GM12878 (cell line): ENCODE measurements around the gene L3MBTL1. TPM values are rescaled to one million over a fixed set of nuclear protein-coding genes. Genes with fewer than 3 reads are reported as not detected.
A peak's percentile ranks its signal among the peaks of the same experiment; 100 is the strongest.

ENCODE experiments used
- ATAC-seq: fragments of 200-7000 bp; cut with Tn5 transposase; 3 replicates; pipeline ENCODE4 v1.9.1; 2020; ENCODE audit warnings: mild to moderate bottlenecking, moderate library complexity
- BruUV-seq: library from RNA; stranded (reverse); fragments of 400-500 nt; replicated peaks from 2 replicates; lab custom pipeline; 2021; lab: Mats Ljungman, UMichigan
- CTCF ChIA-PET: fragments of 300-600 bp; sonication (Branson Sonifier 250); formaldehyde crosslinking; extraction: SDS; loops from one replicate; lab custom pipeline; 2021; ENCODE audit warnings: inconsistent platforms; lab: Yijun Ruan, JAX
- POLR2A ChIA-PET: fragments of 350-600 bp; formaldehyde crosslinking; extraction: SDS; loops from one replicate; lab custom pipeline; 2021; ENCODE audit warnings: inconsistent platforms; lab: Charles Lee
- RAD21 ChIA-PET: fragments of 300-600 bp; sonication (Branson Sonifier 250); formaldehyde crosslinking; loops from one replicate; lab custom pipeline; 2023; ENCODE audit warnings: antibody characterized with exemption; ENCODE audit not compliant: unreplicated experiment; lab: Charles Lee
- SMC1A ChIA-PET: fragments of 300-600 bp; sonication (Branson Sonifier 250); formaldehyde crosslinking; loops from one replicate; lab custom pipeline; 2023; ENCODE audit not compliant: unreplicated experiment, uncharacterized antibody; lab: Charles Lee
- DNase-seq: peaks from one replicate; pipeline ENCODE4 v3.0.0-alpha.2; 2011; ENCODE audit warnings: low read depth, low spot score
- FAIRE-seq: peaks from 3 replicates; lab custom pipeline; 2011; peaks lifted over from hg19 to GRCh38; lab: Jason Lieb, UNC
- H2AFZ ChIP-seq: 2 replicates; pipeline ENCODE4 v1.6.0; 2011; ENCODE audit warnings: low read depth, low read length, control low read depth; ENCODE audit not compliant: control insufficient read depth
- H3K27ac ChIP-seq: 2 replicates; pipeline ENCODE4 v1.5.1; 2011; ENCODE audit warnings: control low read depth; ENCODE audit not compliant: control insufficient read depth, insufficient read depth
- H3K27me3 ChIP-seq, 2 experiments: replicated peaks in 1 of 2; 2 replicates each; pipeline versions ENCODE4 v1.6.0 to v1.6.1; 2011; ENCODE audit warnings: low read length in 1 of 2; ENCODE audit not compliant: control insufficient read depth in 2 of 2, insufficient read depth in 2 of 2
- H3K36me3 ChIP-seq, 2 experiments: 2 replicates each; pipeline ENCODE4 v1.5.1; 2011; ENCODE audit warnings: low read length in 1 of 2; ENCODE audit not compliant: control insufficient read depth in 2 of 2, insufficient read depth in 2 of 2
- H3K4me1 ChIP-seq: 2 replicates; pipeline ENCODE4 v1.6.1; 2011; ENCODE audit warnings: mild to moderate bottlenecking, low read length, moderate library complexity, mixed read lengths; ENCODE audit not compliant: control insufficient read depth, insufficient read depth
- H3K4me2 ChIP-seq: 2 replicates; pipeline ENCODE4 v1.6.0; 2011; ENCODE audit warnings: control low read depth; ENCODE audit not compliant: control insufficient read depth, insufficient read depth
- H3K4me3 ChIP-seq: fragments of 200-600 bp; sonication (generic); 2 replicates; pipeline ENCODE4 v1.5.1; 2016
- H3K79me2 ChIP-seq: 2 replicates; pipeline ENCODE4 v1.6.0; 2011; ENCODE audit warnings: low read length; ENCODE audit not compliant: control insufficient read depth, insufficient read depth
- H3K9ac ChIP-seq: 2 replicates; pipeline ENCODE4 v1.8.0; 2011; ENCODE audit warnings: low read length, control low read depth, mixed read lengths; ENCODE audit not compliant: control insufficient read depth, insufficient read depth
- H3K9me3 ChIP-seq: replicated peaks from 3 replicates; pipeline ENCODE4 v1.5.1; 2011; ENCODE audit warnings: mild to moderate bottlenecking, low read length; ENCODE audit not compliant: control insufficient read depth, insufficient read depth
- H4K20me1 ChIP-seq: 2 replicates; pipeline ENCODE4 v1.6.0; 2011; ENCODE audit not compliant: control insufficient read depth, insufficient read depth
- E4F1 ChIP-seq: fragments of 450-650 bp; IDR thresholded peaks from 2 replicates; pipeline ENCODE4 v1.6.1; 2018; ENCODE audit warnings: borderline replicate concordance, mild to moderate bottlenecking; ENCODE audit not compliant: partially characterized antibody
- POLR2AphosphoS5 ChIP-seq: IDR thresholded peaks from 2 replicates; pipeline ENCODE4 v1.6.1; 2011; ENCODE audit warnings: mild to moderate bottlenecking, low read length, inconsistent platforms
- WGBS: methylation state at CpG from one replicate; pipeline ENCODE4 v1.1.6; 2016; ENCODE audit warnings: low lambda C conversion rate; ENCODE audit not compliant: insufficient replicate concordance, insufficient coverage; ENCODE audit errors: missing lambda C conversion rate; 5-methylcytosine and 5-hydroxymethylcytosine counted together
- in situ Hi-C: fragments of 300-500 bp; cut with MboI; formaldehyde crosslinking; loops from 9 replicates; pipeline ENCODE4 v1.14.3; 2018; ENCODE audit warnings: mixed read lengths
- intact Hi-C: fragments of 100-400 bp; cut with micrococcal nuclease; formaldehyde crosslinking; loops from one replicate; pipeline ENCODE4 v1.14.2; 2022; ENCODE audit not compliant: unreplicated experiment
- polyA plus RNA-seq, 11 experiments: library from polyadenylated mRNA; depleted of rRNA in 4 of 11; unstranded in 6 of 11; stranded (reverse) in 5 of 11; fragments of >200 nt; fragmentation: Nextera tagmentation in 4 of 11; fragmentation: Illumina TruSeq in 1 of 11; extraction: Ambion mirVana in 4 of 11; extraction: Trizol in 1 of 11; gene quantifications; 1 replicate in 1 of 11; 2 replicates in 10 of 11; pipeline versions ENCODE4 v1.2.1 to v1.2.3, GENCODE V29; 2011 to 2016; ENCODE audit warnings: inconsistent platforms in 2 of 11, missing spikeins in 2 of 11, low read depth in 1 of 11
- total RNA-seq, 4 experiments: library from RNA; depleted of rRNA in 3 of 4; stranded (reverse); fragments of >200 nt in 3 of 4; fragmentation: Illumina TruSeq in 1 of 4; extraction: Trizol in 1 of 4; gene quantifications; 2 replicates each; pipeline versions ENCODE4 v1.2.1 to v1.2.3, GENCODE V29; 2013 to 2021

The L3MBTL1 gene
- total and polyA plus RNA-seq, 10 of the 15 experiments (the other 5 are each of a cell fraction or from before 2014, with no cell fraction given), result 0.56 to 6.6 (median 3.9) TPM

GRCh38 chr20:43559147-43559987 is 51.9 kb downstream of the L3MBTL1 start:
- no peak overlapping the region for H3K9ac ChIP-seq
- POLR2A ChIA-PET, result no interaction called here
- no TSS peak for BruUV-seq
- in situ Hi-C loops (no loop called here), intact Hi-C loops (no loop called here)
- H3K4me1 ChIP-seq, result no peaks in the 10 kb centered on the region
- H3K9me3 ChIP-seq, result no peaks in the 10 kb centered on the region
- no peak for ATAC-seq
- H3K4me3 ChIP-seq, result no peak overlapping the region
- H3K27ac ChIP-seq, result no peak overlapping the region
- DNase-seq, result no peak
- no peaks in the 10 kb centered on the region for H3K79me2 ChIP-seq
- RAD21 ChIA-PET, result no interaction called here
- no peak overlapping the region for H2AFZ ChIP-seq
- H3K36me3 ChIP-seq, result no peaks in the 10 kb centered on the region
- TF ChIP-seq E4F1 (peak; percentile 15), POLR2AphosphoS5 (no peak)
- H4K20me1 ChIP-seq, result no peaks in the 10 kb centered on the region
- CTCF ChIA-PET, result interaction anchor here (1.9 to 2.4 kb wide), 2 partner anchors 21 to 25 kb away, joined by 6 to 7 read pairs; no protein-coding TSS in a partner anchor
- no peak for FAIRE-seq
- no peak overlapping the region for H3K4me2 ChIP-seq
- SMC1A ChIA-PET, result interaction anchor here (0.6 to 1.6 kb wide), 2 partner anchors 10 to 12 kb away, joined by 3 to 8 read pairs; no protein-coding TSS in a partner anchor
- H3K27me3 ChIP-seq, result no peaks in the 10 kb centered on the region
- WGBS, result 41% methylated on average over 8 of the region's 8 CpGs
